ENCODE measurements around the gene ZNF785.
A peak's percentile ranks its signal among the peaks of the same experiment; 100 is the strongest.
"Not testable (repeated sequence)": the region's sequence is repeated elsewhere in the genome, so short reads cannot be mapped to it uniquely, and the experiment has no call there.

ZNF785 gene

DNA sequence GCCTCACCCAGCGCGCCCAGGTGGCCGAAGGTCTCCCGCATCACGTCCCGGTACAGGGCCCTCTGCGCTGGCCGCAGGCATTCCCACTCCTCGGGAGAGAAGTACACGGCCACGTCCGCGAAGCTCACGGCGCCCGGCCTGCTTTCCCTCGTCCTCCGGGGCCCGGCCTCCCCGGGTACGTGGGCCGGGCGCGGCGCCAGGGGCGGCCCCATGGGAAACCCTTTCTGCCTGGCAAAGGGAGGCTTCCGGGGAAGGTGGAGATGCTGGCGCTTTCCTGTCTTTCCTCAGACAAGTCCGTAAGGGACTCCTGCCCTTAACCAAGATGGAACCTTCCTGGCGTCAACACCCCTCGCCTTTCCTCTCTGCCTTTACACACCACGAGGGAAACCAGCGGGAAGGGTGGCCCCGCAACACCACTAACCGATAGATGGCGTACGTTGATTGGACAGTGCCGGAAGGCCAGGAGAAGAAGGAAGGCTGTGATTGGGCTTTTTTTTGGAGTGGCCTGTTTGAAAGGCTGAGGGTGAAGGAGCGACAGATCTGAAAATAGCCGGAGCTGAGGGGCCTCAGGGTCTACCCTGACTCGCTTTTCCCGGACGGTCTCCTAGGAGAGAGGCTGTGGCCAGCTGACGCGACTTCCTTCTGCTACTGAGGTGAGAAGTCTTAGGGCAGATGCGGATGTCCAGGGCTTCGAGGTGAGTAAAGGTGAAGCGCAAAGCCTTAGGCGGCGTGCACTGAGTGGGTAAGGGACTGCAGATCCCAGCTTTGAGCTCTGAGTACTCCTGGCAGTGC, at the start of gene ZNF785:
Gene ZNF785 (minus strand): TSS at position 298 of the 792 bp plus-strand sequence. CDS start 86 bp downstream, at position 212.
- peak; percentile 81 to 90 for DNase-seq (ENCODE audit: low read depth in 2 of 2)

- DNase-seq (ENCODE audit: low read depth in 2 of 2) = no peak
These were observed 48.0 kb upstream of the ZNF785 start for GRCh38 chr16:30633526-30633925.

- DNase-seq (ENCODE audit: low read depth in 2 of 2) = not testable (repeated sequence)
These were observed 47.0 kb upstream of the ZNF785 start for GRCh38 chr16:30632454-30632853.

DNA sequence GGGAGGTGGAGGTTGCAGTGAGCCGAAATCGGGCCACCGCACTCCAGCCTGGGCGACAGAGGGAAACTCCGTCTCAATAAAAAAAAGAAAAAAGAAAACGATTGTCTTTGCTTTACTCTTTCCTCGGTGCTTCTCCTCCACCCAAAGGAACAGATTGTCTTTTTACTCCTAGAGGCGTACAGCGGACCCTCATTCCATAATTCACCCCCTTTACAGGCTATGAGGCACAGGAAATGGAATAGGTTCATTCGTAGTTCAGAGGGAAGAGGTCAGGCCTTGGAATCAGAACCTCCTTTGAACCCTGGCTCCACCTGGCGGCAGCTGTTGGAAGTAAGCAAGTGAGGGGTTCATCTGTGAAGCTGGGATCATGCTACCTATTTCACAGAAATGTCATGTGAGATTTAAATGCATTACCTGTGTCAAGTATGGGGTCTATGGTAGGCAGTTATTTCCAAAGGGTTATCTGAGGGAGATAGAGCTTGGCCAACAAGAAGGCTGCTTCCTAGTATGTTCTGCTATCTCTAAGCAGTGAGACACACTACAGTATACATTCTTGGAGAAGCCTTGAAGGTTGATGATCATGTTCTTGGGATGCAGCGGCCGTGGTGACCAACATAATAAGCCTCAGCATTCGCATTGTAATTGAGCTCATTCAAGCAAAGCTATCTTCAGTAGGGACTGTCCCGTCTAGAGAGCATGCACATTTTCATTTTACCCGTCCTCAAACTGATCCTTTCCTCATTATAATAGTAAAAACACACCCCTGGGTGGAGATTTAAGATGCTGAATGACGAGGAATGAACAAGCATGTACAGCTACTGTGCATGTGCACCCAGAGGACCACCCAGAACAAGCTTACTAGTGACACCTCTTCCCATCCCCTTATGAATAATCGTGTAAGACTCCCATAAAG, 43.4 kb upstream of the ZNF785 start:
- DNase-seq (ENCODE audit: low read depth in 2 of 2) = peak; percentile 76 to 97

DNA sequence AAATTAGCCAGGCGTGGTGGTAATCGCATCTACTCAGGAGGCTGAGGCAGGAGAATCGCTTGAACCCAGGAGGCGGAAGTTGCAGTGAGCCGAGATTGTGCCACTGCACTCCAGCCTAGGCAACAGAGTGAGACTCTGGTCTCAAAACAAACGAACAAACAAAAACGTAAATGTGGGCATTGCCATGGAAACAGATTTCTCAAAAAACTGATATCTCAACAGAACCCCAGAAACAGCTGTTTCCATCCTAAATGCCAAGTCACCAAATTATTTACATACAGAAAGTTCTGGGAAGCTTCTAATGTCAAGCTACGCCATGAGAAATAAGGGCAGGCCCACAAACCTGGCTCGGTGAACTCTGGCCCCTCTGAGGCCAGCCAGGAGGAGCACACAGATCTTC, 40.7 kb upstream of the ZNF785 start:
- DNase-seq (ENCODE audit: low read depth in 2 of 2) = no peak

GRCh38 chr16:30623536-30624283, 38.2 kb upstream of the ZNF785 start:
- DNase-seq (ENCODE audit: low read depth in 2 of 2) = no peak

DNA sequence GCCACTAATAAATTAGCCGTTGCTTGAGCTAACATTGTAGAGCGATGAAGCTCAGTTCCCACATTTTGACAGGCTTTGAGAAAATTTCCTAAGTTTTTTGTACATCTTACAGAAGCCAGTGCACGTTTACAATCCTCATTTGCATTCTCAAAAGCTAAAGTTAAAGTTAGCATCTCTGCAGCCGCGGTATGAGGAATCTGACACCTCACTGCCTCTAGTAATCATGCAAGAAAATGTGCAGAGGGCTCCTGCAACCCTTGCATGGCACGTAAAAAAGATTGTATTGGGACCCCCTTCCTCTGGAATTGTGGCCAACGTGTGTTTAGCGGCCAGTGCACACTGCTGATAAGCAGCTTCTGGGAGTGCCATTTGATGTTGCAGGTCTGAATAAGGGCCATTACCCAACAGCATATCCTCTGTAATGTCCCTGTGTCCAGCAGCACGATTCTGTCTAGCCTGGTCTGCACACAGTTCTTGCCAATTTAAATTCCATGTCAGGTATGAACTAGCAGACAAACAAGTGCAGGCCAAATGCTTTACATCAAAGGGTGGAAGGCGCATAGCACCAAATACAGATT, 37.0 kb upstream of the ZNF785 start:
- DNase-seq (ENCODE audit: low read depth in 2 of 2) = no peak

DNA sequence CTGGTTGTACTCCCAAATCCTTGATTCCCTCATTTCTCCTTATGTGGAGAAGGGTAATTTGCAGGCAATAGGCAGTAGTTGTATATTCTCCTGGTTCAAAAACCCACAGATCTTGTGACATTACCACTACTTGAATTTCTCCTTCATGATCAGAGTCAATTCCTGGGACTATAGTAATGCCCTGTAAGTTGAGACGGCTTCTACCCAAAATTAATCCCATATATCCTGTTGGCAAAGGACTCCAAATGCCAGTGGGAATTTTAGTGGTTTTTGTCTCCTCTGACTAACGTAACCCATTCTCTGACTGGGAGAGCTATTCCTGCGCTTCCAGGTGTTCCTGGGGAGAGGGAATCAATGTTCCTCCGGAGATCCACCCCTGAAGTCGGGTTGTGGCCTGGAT, 36.3 kb upstream of the ZNF785 start:
- no peak for DNase-seq (ENCODE audit: low read depth in 2 of 2)

DNA sequence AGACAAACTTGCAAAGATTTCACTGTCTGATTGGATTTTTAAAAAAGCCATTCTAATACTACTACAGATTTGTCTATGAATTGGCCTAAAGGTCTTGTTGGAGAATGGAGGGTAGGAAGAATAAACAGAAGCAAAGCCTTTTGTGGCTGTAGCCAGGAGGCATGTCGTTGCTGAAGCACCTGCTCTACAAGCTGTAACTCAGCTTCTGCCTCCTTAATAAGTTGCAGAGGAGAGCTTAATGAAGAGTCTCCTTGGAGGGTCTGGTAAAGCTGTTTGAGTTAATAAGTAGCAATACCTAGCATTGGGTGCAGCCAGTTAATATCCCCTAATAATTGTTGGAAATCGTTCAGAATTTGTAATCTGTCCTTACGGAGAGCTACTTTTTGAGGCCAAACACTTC, 34.7 kb upstream of the ZNF785 start:
- DNase-seq (ENCODE audit: low read depth in 2 of 2) = no peak

- no peak for DNase-seq (ENCODE audit: low read depth in 2 of 2)
These were observed 34.1 kb upstream of the ZNF785 start for GRCh38 chr16:30619638-30620037.

DNA sequence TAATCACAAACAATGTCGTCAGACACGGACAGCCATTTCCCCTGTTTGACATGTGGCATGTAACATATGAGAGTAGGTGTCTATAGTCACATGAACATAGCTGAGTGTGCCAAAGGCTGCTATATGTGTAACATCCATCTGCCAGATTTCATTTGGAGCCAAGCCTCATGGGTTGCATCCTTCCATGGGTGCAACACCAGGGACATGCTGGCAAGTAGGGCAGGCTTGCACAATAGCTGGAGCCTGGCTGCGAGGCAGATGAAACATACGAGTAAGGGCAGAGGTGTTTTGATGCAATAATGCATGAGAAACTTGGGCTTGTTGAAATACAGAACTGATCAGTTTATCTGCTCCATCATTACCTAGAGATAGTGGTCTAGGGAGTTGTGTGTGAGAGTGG, 33.7 kb upstream of the ZNF785 start:
- DNase-seq (ENCODE audit: low read depth in 2 of 2) = no peak

DNA sequence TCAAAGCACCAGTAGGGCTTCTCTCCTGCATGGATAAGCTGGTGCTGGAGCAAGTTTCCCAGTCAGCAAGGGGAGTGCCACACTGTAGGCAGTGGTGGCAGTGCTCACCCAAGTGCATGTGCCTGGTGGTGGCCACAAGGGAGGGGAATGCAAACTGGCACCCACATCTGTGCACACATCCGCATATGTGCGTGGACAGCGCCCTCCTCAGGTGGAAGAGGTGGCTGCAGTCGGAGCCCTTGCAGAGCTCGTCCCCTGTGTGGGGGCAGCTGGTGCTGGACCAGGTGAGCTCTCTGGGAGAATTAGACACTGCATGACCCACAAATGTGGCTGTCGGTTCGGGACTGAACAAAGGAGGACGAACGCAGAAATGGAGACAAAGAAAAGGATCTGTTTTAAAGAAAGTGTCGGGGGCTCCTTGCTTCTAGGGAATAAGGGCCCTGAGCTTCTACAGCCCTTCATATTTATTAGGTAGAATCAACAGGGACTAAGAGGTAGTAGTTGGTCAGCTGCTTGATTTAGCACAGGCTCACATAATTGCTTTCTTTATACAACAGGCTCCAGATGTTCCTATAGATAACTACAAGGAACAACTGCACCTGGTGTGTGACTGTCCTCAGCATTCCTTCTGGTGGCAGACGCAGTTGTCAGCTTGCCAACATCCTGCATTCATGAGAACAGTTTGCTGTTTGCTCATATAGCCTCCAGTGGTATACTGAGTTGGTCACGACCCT, 30.0 kb upstream of the ZNF785 start:
- DNase-seq (ENCODE audit: low read depth in 2 of 2) = peak; percentile 37 to 82

DNA sequence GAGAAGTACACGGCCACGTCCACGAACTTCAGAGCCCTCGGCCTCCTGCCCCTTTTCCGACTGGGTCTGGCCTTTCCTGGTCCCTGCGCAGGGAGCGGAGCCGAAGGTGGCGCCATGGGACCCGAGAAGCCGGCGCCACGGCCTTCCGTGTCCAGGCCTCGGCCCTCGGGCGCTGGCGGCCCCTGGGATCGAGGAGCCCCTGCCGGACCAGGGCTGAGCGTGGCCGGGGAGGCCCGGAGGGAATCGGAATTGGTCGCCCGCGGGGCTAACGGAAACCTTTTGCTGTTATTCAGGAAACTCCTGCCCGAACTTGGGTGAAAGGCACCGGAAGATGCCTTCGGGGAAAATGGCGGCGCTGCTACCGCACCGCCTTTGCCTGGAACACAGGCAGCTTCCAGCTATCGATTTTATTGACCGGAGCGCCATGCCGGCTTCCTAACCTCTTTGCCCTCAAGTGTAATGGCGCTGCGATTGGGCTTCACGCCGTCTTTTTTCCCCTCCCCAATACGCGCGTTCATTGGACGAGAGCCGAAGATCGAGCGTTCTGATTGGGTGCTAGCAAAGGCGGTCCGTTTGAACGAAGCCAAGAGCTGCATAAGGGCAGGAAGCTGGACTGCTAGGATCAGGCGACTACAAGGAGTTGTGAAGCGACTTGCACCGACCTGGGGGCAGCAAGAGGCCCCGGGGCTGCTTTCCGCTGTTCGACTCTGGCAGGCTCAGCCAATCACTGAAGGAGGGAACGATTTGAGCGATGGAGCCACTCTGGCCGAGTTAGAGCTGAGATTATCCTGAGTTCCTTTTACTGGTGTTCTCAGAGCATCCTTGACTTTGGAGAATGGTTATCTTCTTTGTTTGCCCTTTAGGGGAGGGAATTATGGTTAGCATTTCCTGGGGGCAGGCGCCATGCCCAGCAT, 24.7 kb upstream of the ZNF785 start, which contains the start of gene ZNF689:
Gene ZNF689 (minus strand): TSS at position 464 of the 914 bp plus-strand sequence. CDS start 348 bp downstream, at position 116.
- peak; percentile 94 for DNase-seq (ENCODE audit: low read depth in 2 of 2)

GRCh38 chr16:30609002-30609925, 23.8 kb upstream of the ZNF785 start:
- peak; percentile 15 to 41 for DNase-seq (ENCODE audit: low read depth in 2 of 2)

DNA sequence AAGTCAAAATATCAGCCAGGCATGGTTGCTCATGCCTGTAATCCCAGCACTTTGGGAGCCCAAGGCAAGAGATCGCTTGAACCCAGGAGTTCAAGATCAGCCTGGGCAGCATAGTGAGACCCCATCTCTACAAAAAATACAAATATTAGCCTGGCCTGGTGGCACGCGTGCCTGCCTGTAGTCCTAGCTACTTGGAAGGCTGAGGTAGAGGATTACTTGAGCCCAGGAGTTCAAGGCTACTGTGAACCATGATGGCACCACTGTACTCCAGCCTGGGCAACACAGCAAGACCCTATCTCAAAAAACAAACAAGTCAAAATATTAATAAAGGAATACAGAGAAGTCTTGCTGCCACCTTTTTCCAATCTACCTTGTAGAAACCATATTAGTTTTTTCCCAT, 20.5 kb upstream of the ZNF785 start:
- no peak for DNase-seq (ENCODE audit: low read depth in 2 of 2)

- DNase-seq (ENCODE audit: low read depth in 2 of 2) = no peak
These were observed 19.7 kb upstream of the ZNF785 start for GRCh38 chr16:30605158-30605557.

GRCh38 chr16:30604316-30604947, 18.9 kb upstream of the ZNF785 start:
- no peak for DNase-seq (ENCODE audit: low read depth in 2 of 2)

DNA sequence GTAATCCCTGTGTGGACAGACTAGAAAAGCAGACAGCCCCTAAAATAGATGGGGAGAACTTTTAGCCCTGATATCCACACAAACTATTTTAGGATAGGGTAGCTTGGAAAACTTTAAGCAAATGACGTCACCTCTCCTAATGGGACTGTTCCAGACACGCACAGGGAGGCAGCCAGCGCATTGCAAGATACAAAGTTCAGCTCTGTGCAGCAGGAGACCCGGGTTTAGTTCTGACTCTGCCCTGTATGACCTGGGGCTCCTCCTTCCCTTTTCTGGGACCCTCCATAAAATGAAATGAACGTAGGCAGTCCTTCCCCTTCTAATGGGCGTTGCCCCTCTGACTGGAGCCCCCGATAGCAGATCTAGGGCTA, 18.4 kb upstream of the ZNF785 start:
- no peak for DNase-seq (ENCODE audit: low read depth in 2 of 2)

Data from stimulated activated CD4-positive, alpha-beta T cell treated with anti-CD3 and anti-CD28 coated beads, Interleukin-12 subunit alpha, Interleukin-12 subunit beta, amount 100 ng/mL, for 24 hours (primary cell).